ENCODE data around the gene SP7.

SP7 gene

DNA sequence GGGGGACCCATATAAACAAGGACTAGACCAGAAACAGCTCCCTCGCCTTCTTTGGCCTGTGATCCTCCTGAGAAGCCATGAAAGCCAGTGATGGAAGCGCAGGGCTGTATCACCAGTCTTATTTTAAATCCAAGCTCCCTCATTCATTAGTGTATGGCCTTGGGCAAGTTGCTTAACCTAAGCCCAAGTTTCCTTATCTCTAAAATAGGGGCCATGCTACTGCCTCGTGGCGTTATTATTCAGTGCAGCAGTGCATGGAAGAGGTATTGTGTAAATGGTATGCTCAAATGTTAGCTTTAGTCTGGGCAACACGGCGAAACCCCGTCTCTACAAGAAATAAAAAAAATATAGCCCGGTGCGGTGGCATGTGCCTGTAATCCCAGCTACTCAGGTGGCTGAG lies 58.2 kb downstream of the SP7 start:
- H2AFZ ChIP-seq (ENCODE audit: low read length, unreplicated experiment): no peak overlapping the region
- H3K4me3 ChIP-seq (ENCODE audit: low read depth, low read length): no peak overlapping the region
- H3K36me3 ChIP-seq (ENCODE audit: insufficient read depth, low read length): no peaks in the 10 kb centered on the region; the same call in 1 of the 2 replicates
- H3K79me2 ChIP-seq (ENCODE audit: control insufficient read depth, insufficient read depth, low read length, unreplicated experiment): no peaks in the 10 kb centered on the region
- no peaks in the 10 kb centered on the region for H3K4me1 ChIP-seq (ENCODE audit: control insufficient read depth, insufficient read depth, low read length, unreplicated experiment)
- H3K27ac ChIP-seq (ENCODE audit: low read depth, low read length): no peak overlapping the region
- no peaks in the 10 kb centered on the region for H3K27me3 ChIP-seq (ENCODE audit: insufficient read depth, low read length)

Data from ACC112 (cell line).